ENCODE data around the gene RASGRF2. TPM values are rescaled to one million over a fixed set of nuclear protein-coding genes. Genes with fewer than 3 reads are reported as not detected.

The RASGRF2 gene
- polyA plus RNA-seq, 1 donor from 2014 or later, result 0.42 TPM

DNA sequence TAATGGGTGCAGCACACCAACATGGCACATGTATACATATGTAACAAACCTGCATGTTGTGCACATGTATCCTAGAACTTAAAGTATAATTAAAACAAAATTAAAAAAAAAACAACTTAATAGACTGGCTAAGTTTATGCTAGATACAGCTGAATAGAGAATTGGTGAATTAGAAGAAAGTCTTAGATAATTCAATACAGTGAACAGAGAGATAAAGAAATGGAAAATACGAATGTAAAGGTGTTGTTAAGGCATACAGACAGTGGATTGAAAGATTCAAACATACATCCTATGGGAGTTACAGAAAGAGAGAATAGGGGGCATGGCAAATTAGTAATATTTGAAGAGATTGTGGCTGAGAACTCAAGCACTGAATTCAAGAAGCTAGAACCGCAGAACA lies 75.4 kb downstream of the RASGRF2 start:
- Histone ChIP-seq H3K36me3 (ENCODE audit: insufficient read depth, low read length) (no peaks in the 10 kb centered on the region), H3K27me3 (ENCODE audit: insufficient read depth, low read depth, low read length) (no peaks in the 10 kb centered on the region), H3K4me2 (ENCODE audit: low read length) (no peak overlapping the region), H2AFZ (ENCODE audit: low read depth, low read length) (no peak overlapping the region), H3K9me2 (ENCODE audit: insufficient read depth, low read length) (no peaks in the 10 kb centered on the region), H4K20me1 (ENCODE audit: insufficient read depth) (no peaks in the 10 kb centered on the region), H3K4me3 (ENCODE audit: low read length) (no peak overlapping the region), H3K9ac (ENCODE audit: low read length) (no peak overlapping the region), H3F3A (ENCODE audit: insufficient read depth, low read length, poor library complexity, severe bottlenecking) (no peaks in the 10 kb centered on the region), H3K79me2 (replicated peaks; ENCODE audit: insufficient read depth, low read length) (no peaks in the 10 kb centered on the region), H3K9me3 (ENCODE audit: low read length) (no peaks in the 10 kb centered on the region), H3K27ac (ENCODE audit: low read length) (no peak overlapping the region)
- TF ChIP-seq EZH2 (IDR thresholded peaks at IDR 0.05; ENCODE audit: borderline replicate concordance, insufficient read depth, low read length, poor library complexity, severe bottlenecking), result no peak
- TF ChIP-seq EP300 (conservative IDR thresholded peaks at IDR 0.05; ENCODE audit: poor library complexity, severe bottlenecking), result no peak
- no peak for TF ChIP-seq TAF1 (IDR thresholded peaks at IDR 0.05; ENCODE audit: low read depth)
- TF ChIP-seq, protein P1, sequence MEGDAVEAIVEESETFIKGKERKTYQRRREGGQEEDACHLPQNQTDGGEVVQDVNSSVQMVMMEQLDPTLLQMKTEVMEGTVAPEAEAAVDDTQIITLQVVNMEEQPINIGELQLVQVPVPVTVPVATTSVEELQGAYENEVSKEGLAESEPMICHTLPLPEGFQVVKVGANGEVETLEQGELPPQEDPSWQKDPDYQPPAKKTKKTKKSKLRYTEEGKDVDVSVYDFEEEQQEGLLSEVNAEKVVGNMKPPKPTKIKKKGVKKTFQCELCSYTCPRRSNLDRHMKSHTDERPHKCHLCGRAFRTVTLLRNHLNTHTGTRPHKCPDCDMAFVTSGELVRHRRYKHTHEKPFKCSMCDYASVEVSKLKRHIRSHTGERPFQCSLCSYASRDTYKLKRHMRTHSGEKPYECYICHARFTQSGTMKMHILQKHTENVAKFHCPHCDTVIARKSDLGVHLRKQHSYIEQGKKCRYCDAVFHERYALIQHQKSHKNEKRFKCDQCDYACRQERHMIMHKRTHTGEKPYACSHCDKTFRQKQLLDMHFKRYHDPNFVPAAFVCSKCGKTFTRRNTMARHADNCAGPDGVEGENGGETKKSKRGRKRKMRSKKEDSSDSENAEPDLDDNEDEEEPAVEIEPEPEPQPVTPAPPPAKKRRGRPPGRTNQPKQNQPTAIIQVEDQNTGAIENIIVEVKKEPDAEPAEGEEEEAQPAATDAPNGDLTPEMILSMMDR (IDR thresholded peaks at IDR 0.05; ENCODE audit: poor library complexity, severe bottlenecking), result no peak
- TF ChIP-seq POLR2AphosphoS5 (IDR thresholded peaks at IDR 0.05), result no peak

- H3K9me2 ChIP-seq (ENCODE audit: insufficient read depth, low read length), result no peaks in the 10 kb centered on the region
- no peaks in the 10 kb centered on the region for H3K79me2 ChIP-seq (replicated peaks; ENCODE audit: insufficient read depth, low read length)
- H2AFZ ChIP-seq (ENCODE audit: low read depth, low read length), result no peak overlapping the region
- H3K4me2 ChIP-seq (ENCODE audit: low read length), result no peak overlapping the region
- no peak overlapping the region for H3K9ac ChIP-seq (ENCODE audit: low read length)
- no peaks in the 10 kb centered on the region for H3K27me3 ChIP-seq (ENCODE audit: insufficient read depth, low read depth, low read length)
- TF ChIP-seq RAD21 (conservative IDR thresholded peaks at IDR 0.05) (no peak), TAF1 (IDR thresholded peaks at IDR 0.05; ENCODE audit: low read depth) (no peak), EZH2 (IDR thresholded peaks at IDR 0.05; ENCODE audit: borderline replicate concordance, insufficient read depth, low read length, poor library complexity, severe bottlenecking) (no peak), EP300 (conservative IDR thresholded peaks at IDR 0.05; ENCODE audit: poor library complexity, severe bottlenecking) (no peak), POLR2AphosphoS5 (IDR thresholded peaks at IDR 0.05) (no peak), SMC3 (conservative IDR thresholded peaks at IDR 0.05; ENCODE audit: poor library complexity) (no peak), MXI1 (conservative IDR thresholded peaks at IDR 0.05; ENCODE audit: poor library complexity, severe bottlenecking) (no peak)
- TF ChIP-seq, protein P2, sequence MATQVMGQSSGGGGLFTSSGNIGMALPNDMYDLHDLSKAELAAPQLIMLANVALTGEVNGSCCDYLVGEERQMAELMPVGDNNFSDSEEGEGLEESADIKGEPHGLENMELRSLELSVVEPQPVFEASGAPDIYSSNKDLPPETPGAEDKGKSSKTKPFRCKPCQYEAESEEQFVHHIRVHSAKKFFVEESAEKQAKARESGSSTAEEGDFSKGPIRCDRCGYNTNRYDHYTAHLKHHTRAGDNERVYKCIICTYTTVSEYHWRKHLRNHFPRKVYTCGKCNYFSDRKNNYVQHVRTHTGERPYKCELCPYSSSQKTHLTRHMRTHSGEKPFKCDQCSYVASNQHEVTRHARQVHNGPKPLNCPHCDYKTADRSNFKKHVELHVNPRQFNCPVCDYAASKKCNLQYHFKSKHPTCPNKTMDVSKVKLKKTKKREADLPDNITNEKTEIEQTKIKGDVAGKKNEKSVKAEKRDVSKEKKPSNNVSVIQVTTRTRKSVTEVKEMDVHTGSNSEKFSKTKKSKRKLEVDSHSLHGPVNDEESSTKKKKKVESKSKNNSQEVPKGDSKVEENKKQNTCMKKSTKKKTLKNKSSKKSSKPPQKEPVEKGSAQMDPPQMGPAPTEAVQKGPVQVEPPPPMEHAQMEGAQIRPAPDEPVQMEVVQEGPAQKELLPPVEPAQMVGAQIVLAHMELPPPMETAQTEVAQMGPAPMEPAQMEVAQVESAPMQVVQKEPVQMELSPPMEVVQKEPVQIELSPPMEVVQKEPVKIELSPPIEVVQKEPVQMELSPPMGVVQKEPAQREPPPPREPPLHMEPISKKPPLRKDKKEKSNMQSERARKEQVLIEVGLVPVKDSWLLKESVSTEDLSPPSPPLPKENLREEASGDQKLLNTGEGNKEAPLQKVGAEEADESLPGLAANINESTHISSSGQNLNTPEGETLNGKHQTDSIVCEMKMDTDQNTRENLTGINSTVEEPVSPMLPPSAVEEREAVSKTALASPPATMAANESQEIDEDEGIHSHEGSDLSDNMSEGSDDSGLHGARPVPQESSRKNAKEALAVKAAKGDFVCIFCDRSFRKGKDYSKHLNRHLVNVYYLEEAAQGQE (IDR thresholded peaks at IDR 0.05; ENCODE audit: borderline replicate concordance), result no peak
- H3K36me3 ChIP-seq (ENCODE audit: insufficient read depth, low read length), result no peaks in the 10 kb centered on the region
- no peaks in the 10 kb centered on the region for H4K20me1 ChIP-seq (ENCODE audit: insufficient read depth)
- H3F3A ChIP-seq (ENCODE audit: insufficient read depth, low read length, poor library complexity, severe bottlenecking), result no peaks in the 10 kb centered on the region
- no peak overlapping the region for H3K4me3 ChIP-seq (ENCODE audit: low read length)
- no peaks in the 10 kb centered on the region for H3K9me3 ChIP-seq (ENCODE audit: low read length)
- no peak overlapping the region for H3K27ac ChIP-seq (ENCODE audit: low read length)
Observed at GRCh38 chr5:81038495-81038894, 78.3 kb downstream of the RASGRF2 start.
